Nephron (organoid): ENCODE data around the gene PSAPL1.
A peak's percentile ranks its signal among the peaks of the same experiment; 100 is the strongest.

ENCODE experiments used
- H3K27ac Mint-ChIP-seq, 3 experiments: 2 replicates each; pipeline ENCODE4 v1.8.0; 2020; ENCODE audit warnings: mixed read lengths in 3 of 3, mild to moderate bottlenecking in 2 of 3, moderate library complexity in 1 of 3
- H3K27me3 Mint-ChIP-seq: 2 replicates; pipeline ENCODE4 v1.8.0; 2021; ENCODE audit warnings: low read depth, mild to moderate bottlenecking, moderate library complexity, mixed read lengths
- H3K36me3 Mint-ChIP-seq: 2 replicates; pipeline ENCODE4 v1.8.0; 2020; ENCODE audit warnings: low read depth, mixed read lengths
- H3K4me1 Mint-ChIP-seq: 2 replicates; pipeline ENCODE4 v1.8.0; 2020; ENCODE audit warnings: mixed read lengths
- H3K4me3 Mint-ChIP-seq, 3 experiments: 2 replicates each; pipeline ENCODE4 v1.8.0; 2020; ENCODE audit warnings: mild to moderate bottlenecking in 3 of 3, mixed read lengths in 3 of 3, moderate library complexity in 2 of 3
- H3K9me3 Mint-ChIP-seq: 2 replicates; pipeline ENCODE4 v1.8.0; 2020; ENCODE audit warnings: mixed read lengths
- CTCF ChIP-seq, 3 experiments: fragments of 200-600 bp; sonication (generic); IDR thresholded peaks; one replicate each; pipeline ENCODE4 v1.5.0; 2021; ENCODE audit warnings: antibody characterized with exemption in 3 of 3; ENCODE audit not compliant: unreplicated experiment in 3 of 3

Gene PSAPL1

GRCh38 chr4:7393601-7394575 is 40.8 kb downstream of the PSAPL1 start:
- peaks cover 74% of the 10 kb centered on the region for H3K4me1 Mint-ChIP-seq
- H3K27ac Mint-ChIP-seq, result peak overlapping the region; percentile 79 to 82 (median 82)
- H3K9me3 Mint-ChIP-seq, result no peaks in the 10 kb centered on the region
- H3K36me3 Mint-ChIP-seq, result no peaks in the 10 kb centered on the region
- TF ChIP-seq CTCF (IDR thresholded peaks at IDR 0.05; ENCODE audit: unreplicated experiment in 3 of 3), result no peak
- peaks cover 44% of the 10 kb centered on the region for H3K27me3 Mint-ChIP-seq
- peak overlapping the region in 2 of 3 experiments; percentile 5 to 7 for H3K4me3 Mint-ChIP-seq

GRCh38 chr4:7392438-7393421 is 42.0 kb downstream of the PSAPL1 start:
- peak overlapping the region in 2 of 3 experiments; percentile 5 to 13 for H3K4me3 Mint-ChIP-seq
- peak in 1 of 3 experiments; percentile 27 for TF ChIP-seq CTCF (IDR thresholded peaks at IDR 0.05; ENCODE audit: unreplicated experiment in 3 of 3)
- peaks cover 71% of the 10 kb centered on the region for H3K4me1 Mint-ChIP-seq
- peaks cover 42% of the 10 kb centered on the region for H3K27me3 Mint-ChIP-seq
- H3K27ac Mint-ChIP-seq, result peak overlapping the region; percentile 79 to 82 (median 82)
- no peaks in the 10 kb centered on the region for H3K36me3 Mint-ChIP-seq
- H3K9me3 Mint-ChIP-seq, result no peaks in the 10 kb centered on the region

- no peak for TF ChIP-seq CTCF (IDR thresholded peaks at IDR 0.05; ENCODE audit: unreplicated experiment in 3 of 3)
- Mint-ChIP-seq H3K4me3 (no peak overlapping the region), H3K27ac (no peak overlapping the region), H3K36me3 (no peaks in the 10 kb centered on the region), H3K27me3 (peaks cover 34% of the 10 kb centered on the region), H3K4me1 (peaks cover 64% of the 10 kb centered on the region), H3K9me3 (no peaks in the 10 kb centered on the region)
Measured at GRCh38 chr4:7391637-7392437, 42.9 kb downstream of the PSAPL1 start.

GRCh38 chr4:7390906-7391636 is 43.7 kb downstream of the PSAPL1 start:
- Mint-ChIP-seq H3K27ac (no peak overlapping the region), H3K4me3 (no peak overlapping the region), H3K4me1 (peaks cover 57% of the 10 kb centered on the region), H3K36me3 (no peaks in the 10 kb centered on the region), H3K27me3 (peaks cover 33% of the 10 kb centered on the region), H3K9me3 (no peaks in the 10 kb centered on the region)
- TF ChIP-seq CTCF (IDR thresholded peaks at IDR 0.05; ENCODE audit: unreplicated experiment in 3 of 3), result no peak

- H3K36me3 Mint-ChIP-seq, result no peaks in the 10 kb centered on the region
- H3K27ac Mint-ChIP-seq, result peak overlapping the region in 1 of 3 experiments; percentile 26
- peaks cover 33% of the 10 kb centered on the region for H3K27me3 Mint-ChIP-seq
- peaks cover 51% of the 10 kb centered on the region for H3K4me1 Mint-ChIP-seq
- H3K9me3 Mint-ChIP-seq, result no peaks in the 10 kb centered on the region
- no peak overlapping the region for H3K4me3 Mint-ChIP-seq
- TF ChIP-seq CTCF (IDR thresholded peaks at IDR 0.05; ENCODE audit: unreplicated experiment in 3 of 3), result no peak
Measured at GRCh38 chr4:7390336-7390735, 44.4 kb downstream of the PSAPL1 start.
